HG02885 (cell line): ENCODE measurements around the gene NHERF2.

Experiments
- ATAC-seq: cut with Tn5 transposase; IDR thresholded peaks from one replicate; pipeline ENCODE4 v1.9.1; 2021; ENCODE audit warnings: mild to moderate bottlenecking; ENCODE audit not compliant: unreplicated experiment, poor library complexity

The NHERF2 gene

DNA sequence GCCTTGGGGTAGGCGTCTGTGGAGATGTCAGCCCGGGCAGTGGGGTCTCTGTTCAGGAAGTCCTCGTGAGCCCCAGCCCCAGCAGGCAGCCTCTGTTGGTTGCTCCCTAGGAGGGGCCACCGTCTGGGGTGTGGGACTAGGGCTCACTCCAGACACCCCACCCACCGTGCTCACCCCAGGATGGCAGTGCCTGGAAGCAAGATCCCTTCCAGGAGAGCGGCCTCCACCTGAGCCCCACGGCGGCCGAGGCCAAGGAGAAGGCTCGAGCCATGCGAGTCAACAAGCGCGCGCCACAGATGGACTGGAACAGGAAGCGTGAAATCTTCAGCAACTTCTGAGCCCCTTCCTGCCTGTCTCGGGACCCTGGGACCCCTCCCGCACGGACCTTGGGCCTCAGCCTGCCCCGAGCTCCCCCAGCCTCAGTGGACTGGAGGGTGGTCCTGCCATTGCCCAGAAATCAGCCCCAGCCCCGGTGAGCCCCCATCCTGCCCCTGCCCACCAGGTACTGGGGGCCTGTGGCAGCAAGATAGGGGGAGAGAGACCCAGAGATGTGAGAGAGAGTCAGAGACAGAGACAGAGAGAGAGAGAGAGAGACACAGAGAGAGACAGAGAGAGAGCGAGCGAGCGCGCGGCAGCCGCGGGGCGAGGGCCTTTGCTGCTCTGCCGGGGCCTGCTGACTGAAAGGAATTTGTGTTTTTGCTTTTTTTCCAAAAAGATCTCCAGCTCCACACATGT is 11.1 kb downstream of the NHERF2 start:
- ATAC-seq, result no peak

DNA sequence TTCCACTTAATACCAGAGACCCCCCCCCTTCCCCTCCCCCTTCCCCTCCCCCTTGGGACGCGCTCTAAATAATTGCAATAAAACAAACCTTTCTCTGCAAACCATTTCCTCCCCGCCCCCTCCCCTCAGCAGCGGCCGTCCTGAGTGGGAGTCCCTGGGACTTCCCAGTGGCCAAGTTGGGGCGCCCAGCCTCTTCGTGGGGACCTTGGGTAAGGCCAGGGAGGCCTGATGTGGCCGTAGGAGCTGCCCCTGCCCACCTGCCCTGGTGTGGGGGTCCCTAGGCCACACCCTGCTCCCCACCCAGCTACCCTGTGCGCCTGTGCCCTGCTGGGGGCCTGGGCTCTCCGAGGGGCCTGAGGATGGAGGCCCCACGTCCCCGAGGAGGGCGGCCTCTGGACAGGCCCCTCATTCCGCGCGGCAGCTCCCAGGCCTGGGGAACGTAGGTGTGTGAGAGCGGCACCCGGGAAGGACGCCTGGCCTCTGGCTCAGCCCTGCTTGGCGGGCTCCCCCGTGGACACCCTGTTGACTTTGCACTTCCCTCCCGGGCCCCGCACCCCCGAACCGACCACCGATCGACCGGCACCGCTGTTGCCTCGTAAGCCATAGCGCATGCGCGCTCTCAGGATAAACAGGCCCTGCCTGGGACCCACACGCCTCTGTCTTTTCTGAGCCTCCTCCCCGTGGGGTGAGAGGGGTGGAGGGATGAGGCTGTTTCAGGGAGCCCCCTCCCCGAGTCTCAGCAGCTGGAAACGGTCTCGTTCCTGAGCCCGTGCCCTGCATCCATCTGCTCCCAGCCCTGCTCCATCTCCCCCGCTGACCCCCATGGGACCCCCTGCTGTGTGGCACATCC is 11.9 kb downstream of the NHERF2 start:
- ATAC-seq, result no peak

DNA sequence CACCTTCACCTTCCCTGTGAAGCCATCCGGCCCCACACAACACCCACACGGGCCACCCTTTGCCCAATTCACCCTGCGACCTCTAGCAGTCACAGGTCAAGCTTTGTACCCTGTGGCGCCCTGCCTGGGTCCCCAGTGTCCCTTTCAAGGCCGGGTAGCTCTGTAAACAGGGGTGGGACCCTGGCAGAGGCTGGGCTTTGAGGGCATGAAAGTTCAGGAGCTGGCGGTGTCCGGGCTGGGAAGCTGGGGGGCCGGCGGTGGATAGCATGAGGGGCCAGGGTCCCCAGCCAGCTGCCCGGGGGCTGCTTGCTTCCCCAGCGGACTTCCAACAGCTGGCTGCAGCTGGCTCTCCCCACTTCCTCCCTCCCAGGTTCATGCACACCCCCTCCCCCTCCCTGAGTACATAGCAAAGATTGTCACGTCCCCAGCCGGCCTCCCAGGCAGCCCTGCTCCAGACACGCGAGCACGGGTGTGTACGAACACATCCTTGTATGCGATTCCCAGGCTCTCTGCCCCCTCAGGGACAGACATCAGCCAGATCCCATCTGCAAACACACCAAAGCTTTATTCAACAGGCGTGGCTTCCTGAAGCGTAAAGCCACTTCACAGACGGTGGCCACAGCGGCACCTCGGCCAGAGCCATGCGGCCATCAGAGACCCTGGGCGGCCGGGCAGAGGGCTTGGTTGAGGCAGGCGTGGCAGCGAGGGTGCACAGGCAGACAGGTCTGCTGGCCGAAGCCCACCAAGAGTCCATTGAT is 12.8 kb downstream of the NHERF2 start:
- ATAC-seq, result no peak

- no peak for ATAC-seq
Measured at GRCh38 chr16:2040041-2040786, 13.5 kb downstream of the NHERF2 start.

- no peak for ATAC-seq
Measured at GRCh38 chr16:2040787-2041522, 14.3 kb downstream of the NHERF2 start.

- ATAC-seq, result no peak
Measured at GRCh38 chr16:2042171-2042985, 15.7 kb downstream of the NHERF2 start.

- ATAC-seq, result no peak
Measured at GRCh38 chr16:2042986-2043666, 16.4 kb downstream of the NHERF2 start.

DNA sequence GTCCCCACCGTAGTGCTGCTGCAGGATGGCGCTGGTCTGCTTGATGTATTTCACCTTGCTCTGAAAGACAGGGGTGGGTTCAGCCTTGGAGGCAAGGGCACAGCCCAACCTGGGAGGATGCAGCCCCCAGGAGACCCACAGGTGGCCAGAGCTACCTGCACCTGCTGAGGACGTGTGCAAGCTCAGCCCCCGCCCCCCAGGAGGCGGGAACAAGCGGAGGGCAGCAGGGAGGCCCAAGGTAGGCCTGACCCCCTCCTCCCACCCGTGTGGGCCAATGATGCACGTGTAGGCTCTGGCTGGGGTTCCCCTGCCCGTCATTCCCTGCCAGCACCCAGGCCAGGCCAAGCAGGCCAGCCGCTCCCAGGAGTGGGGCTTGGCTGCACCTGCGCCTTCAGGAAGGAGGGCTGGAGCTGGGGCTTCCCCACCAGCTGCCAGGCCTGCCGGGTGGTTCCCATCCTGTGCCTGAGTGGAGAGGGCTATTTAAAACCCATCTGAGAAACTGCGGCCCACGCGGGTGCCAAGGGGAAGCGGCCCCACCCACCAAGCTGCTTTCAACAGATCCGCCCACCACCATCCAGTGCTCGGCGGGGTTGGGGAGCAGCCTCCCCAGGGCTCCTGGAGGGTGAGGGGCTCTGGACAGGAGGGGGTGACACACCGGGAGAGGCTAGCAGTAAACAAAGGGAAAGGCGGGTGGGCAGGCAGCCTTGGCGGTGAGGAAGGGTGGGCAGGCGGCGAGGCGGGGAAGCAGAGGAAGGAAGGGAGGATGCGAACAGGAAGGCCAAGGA is 17.2 kb downstream of the NHERF2 start:
- no peak for ATAC-seq

DNA sequence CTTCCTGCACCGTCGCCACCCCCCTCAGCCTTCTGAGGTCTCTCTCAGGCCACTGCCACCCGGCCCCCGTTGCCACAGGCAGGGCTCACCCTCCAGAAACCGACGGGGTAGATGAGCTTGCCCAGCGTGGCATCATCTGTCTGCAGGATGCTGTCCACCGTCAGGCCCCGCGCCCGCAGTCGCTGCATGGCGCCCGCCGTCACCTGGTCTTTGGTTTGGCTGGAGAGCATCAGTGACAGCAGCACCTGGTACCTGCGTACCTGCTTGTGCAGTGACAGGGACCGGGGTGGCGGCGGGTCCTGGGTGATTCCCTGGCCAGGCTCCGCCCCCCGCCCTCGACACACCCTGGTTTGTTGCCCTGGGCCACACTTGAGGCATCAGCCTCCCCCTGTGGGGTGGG is 17.8 kb downstream of the NHERF2 start:
- ATAC-seq, result no peak

DNA sequence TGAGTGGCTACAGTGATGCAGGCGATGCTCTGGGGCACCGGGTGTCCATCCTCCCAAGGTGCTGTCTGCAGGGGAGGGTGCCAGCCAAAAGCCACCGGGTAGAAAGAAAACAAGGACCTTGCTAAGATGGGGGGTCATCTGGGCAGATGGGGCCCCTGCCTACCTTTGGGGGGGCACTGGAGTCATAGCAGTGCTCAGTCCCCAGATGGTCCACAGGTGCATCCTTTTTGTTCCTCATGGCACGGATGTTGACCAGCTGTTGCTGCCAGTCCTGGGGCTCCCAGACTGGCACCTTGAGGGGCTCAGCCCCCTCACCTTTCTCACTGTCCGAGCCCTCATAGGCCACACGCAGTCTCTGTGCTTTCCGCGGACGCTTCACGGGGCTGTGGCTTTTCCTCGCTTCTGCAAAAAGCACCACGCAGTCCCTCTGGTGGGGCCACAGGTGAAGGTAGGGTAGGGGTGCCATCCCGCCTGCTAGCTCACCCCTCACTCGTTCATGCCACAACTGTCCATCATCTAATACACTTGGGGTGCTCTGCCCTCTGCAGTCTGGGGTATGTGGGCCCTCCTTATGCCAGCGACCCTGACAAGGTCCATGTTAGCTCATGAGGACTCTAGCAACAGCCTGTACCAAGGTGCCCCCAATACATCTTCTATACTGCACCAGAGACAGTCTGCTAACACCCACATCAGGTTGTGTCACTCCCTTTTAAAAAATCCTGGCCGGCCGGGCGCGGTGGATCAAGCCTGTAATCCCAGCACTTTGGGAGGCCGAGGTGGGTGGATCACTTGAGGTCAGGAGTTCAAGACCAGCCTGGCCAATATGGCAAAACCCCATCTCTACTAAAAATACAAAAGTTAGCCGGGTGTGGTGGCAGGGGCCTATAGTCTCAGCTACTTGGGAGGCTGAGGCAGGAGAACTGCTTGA is 19.5 kb downstream of the NHERF2 start:
- ATAC-seq, result no peak

GRCh38 chr16:2046893-2047329 is 20.2 kb downstream of the NHERF2 start:
- ATAC-seq, result no peak

- ATAC-seq, result peak; percentile 90
Measured at GRCh38 chr16:2047330-2048115, 20.8 kb downstream of the NHERF2 start, which contains the start of the genes NTHL1 and TSC2. TSS of gene NTHL1 (minus strand) at chr16:2047834. CDS start at chr16:2047823, 11 bp downstream. TSS of gene TSC2 (plus strand) at chr16:2047985. CDS start at chr16:2048616, 631 bp downstream.

- ATAC-seq, result no peak
Measured at GRCh38 chr16:2048116-2048543, 21.4 kb downstream of the NHERF2 start.

DNA sequence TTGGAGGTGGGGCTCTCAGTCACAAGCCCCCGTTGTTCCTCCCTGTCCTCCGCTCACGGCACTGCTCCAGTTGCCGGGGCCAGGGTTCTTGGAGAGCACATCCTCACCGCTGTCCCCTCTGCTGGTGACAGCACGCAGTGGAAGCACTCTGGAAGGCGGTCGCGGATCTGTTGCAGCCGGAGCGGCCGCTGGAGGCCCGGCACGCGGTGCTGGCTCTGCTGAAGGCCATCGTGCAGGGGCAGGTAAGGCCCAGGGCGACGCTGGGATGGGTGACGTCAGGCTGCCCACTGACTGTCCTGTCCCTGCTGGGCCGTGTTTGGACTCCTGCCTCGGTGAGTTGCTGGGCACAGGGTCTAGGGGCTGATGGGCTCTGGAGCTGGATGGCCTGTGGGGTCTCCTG is 26.5 kb downstream of the NHERF2 start:
- no peak for ATAC-seq

DNA sequence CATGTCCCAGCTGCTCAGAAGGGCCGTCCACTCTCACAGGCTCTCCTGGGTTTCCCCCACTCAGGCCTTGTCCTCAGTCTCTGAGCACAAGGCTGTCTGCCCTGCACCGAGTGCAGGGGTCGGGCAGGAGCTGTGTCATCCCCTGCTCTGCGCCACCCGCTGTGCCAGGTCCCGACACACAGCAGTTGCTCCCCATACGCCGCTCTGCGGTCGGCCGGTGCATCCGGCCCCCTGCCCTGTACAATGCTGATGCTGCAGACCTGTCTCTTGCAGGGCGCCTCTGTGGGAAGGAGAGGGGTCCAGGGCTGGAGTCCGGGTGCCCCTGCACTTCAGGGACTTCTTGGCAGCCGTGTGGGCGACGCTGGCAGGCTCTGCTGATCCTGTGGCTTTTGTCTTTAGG is 27.2 kb downstream of the NHERF2 start:
- no peak for ATAC-seq
